Karpas-422 (cell line): ENCODE results near the gene TLN1. TPM values are rescaled to one million over a fixed set of nuclear protein-coding genes. Genes with fewer than 3 reads are reported as not detected.

Experiments used
- DNase-seq: peaks from one replicate; pipeline ENCODE4 v3.0.0-alpha.2; 2015
- H2AFZ ChIP-seq: fragments of 200-600 bp; sonication (generic); 2 replicates; pipeline ENCODE4 v1.6.1; 2014; ENCODE audit warnings: antibody characterized with exemption, low read length, mixed read lengths
- H3K27ac ChIP-seq: fragments of 200-600 bp; sonication (generic); 2 replicates; pipeline ENCODE4 v1.5.1; 2014; ENCODE audit warnings: mild to moderate bottlenecking, low read length, moderate library complexity
- H3K27me3 ChIP-seq: fragments of 200-600 bp; sonication (generic); 2 replicates; pipeline ENCODE4 v1.6.1; 2014; ENCODE audit warnings: low read length, mixed read lengths
- H3K36me3 ChIP-seq: fragments of 200-600 bp; sonication (generic); 2 replicates; pipeline ENCODE4 v1.6.1; 2014; ENCODE audit warnings: low read length, mixed read lengths; ENCODE audit not compliant: insufficient read depth
- H3K4me1 ChIP-seq: fragments of 200-600 bp; sonication (generic); 2 replicates; pipeline ENCODE4 v1.6.1; 2014; ENCODE audit warnings: mild to moderate bottlenecking, low read length, mixed read lengths
- H3K4me2 ChIP-seq: fragments of 200-600 bp; sonication (generic); 2 replicates; pipeline ENCODE4 v1.6.1; 2014; ENCODE audit warnings: low read length, low read depth, mild to moderate bottlenecking; ENCODE audit not compliant: poor library complexity, severe bottlenecking
- H3K4me3 ChIP-seq: fragments of 200-600 bp; sonication (generic); 2 replicates; pipeline ENCODE4 v1.5.1; 2014; ENCODE audit warnings: mild to moderate bottlenecking, antibody characterized with exemption, low read length, mixed read lengths
- H3K79me2 ChIP-seq: fragments of 200-600 bp; sonication (generic); 2 replicates; pipeline ENCODE4 v1.6.1; 2014; ENCODE audit warnings: mild to moderate bottlenecking, low read length, mixed read lengths
- H3K9ac ChIP-seq: fragments of 200-600 bp; sonication (generic); 2 replicates; pipeline ENCODE4 v1.6.0; 2014; ENCODE audit warnings: low read length
- H3K9me2 ChIP-seq: fragments of 200-600 bp; sonication (generic), shearing (Covaris generic); replicated peaks from 2 replicates; pipeline ENCODE4 v1.6.0; 2014; ENCODE audit warnings: mild to moderate bottlenecking, low read length, moderate library complexity; ENCODE audit not compliant: insufficient read depth
- H3K9me3 ChIP-seq: fragments of 300-700, 200-600 bp; sonication (generic); 2 replicates; pipeline ENCODE4 v1.6.1; 2014; ENCODE audit warnings: low read length, mixed read lengths
- H4K20me1 ChIP-seq: fragments of 200-600 bp; sonication (generic); 2 replicates; pipeline ENCODE4 v1.6.1; 2014; ENCODE audit warnings: mild to moderate bottlenecking, antibody characterized with exemption, low read length, low read depth; ENCODE audit not compliant: insufficient read depth
- total RNA-seq: library from RNA; depleted of rRNA; stranded (reverse); fragments of >200 nt; shearing (Covaris generic); gene quantifications from 2 replicates; pipeline ENCODE4 v1.2.3, GENCODE V29; 2014; ENCODE audit warnings: low replicate concordance

TLN1 gene
- total RNA-seq, 1 experiment from 2014 or later = 54.2 TPM

DNA sequence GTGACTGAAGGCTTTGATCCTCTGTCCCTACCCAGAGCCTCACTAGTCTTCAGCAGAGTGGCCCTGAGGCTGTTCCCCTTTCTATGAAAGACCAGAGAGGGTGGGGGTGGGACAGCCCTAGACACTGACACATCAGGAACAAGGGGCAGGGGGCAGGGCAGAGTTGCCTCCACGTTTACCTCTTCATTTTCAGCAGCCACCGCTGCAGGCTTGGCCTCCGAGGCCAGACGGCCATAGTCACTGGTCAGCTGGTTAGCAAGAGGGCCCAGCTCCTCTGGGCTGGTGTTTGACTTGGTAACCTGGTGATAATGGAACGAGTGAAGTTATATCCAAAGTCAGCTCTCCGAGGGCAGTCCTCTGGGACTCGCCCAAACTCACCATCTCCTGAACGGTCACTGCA, 26.6 kb downstream of the TLN1 start:
- H3K79me2 ChIP-seq = no peaks in the 10 kb centered on the region
- H2AFZ ChIP-seq = no peak overlapping the region
- H3K4me2 ChIP-seq = no peak overlapping the region
- no peaks in the 10 kb centered on the region for H3K27me3 ChIP-seq
- no peak overlapping the region for H3K9ac ChIP-seq
- H4K20me1 ChIP-seq = no peaks in the 10 kb centered on the region
- peaks cover 55% of the 10 kb centered on the region for H3K36me3 ChIP-seq
- H3K4me3 ChIP-seq = no peak overlapping the region
- H3K27ac ChIP-seq = no peak overlapping the region
- H3K9me2 ChIP-seq = no peaks in the 10 kb centered on the region
- no peak for DNase-seq
- H3K9me3 ChIP-seq = no peaks in the 10 kb centered on the region
- H3K4me1 ChIP-seq = no peaks in the 10 kb centered on the region

DNA sequence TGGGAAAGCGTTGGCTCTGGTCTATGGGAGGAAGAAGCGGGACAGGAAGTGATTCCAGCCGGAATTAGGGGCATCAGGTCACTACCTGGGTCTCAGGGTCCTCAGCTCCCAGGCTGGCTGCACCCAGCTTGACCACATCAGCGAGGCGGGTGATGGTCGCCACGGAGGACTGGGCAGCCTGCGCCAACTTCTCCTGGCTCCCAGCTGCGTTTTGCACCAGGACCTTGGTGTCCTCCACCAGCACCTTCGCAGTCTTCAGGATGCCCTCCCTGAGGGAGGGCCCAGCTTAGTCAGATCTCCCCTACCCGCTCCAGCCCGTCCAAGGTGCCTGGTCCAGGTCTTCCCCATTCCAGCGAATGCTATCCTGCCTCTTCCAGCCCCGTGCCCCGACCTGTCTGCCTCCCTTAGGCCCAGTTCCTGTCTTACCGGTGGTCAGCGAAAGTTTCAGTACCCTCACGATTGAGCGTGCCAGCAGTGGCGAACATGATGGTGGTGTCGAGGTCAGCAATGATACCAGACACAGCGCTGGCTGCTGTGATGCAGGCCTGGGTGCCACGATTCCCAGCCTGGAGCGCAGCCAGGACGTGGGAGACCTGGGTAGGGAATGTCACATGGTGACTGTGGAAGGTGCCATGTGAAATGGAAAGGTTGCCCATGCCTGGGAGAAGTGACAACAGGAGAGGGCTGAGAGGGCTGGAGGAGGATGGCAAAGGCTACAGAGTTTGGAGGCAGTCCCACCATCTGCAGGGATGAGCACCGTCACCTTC, 27.9 kb downstream of the TLN1 start:
- Histone ChIP-seq H2AFZ (no peak overlapping the region), H3K27ac (no peak overlapping the region), H3K9ac (no peak overlapping the region), H3K9me3 (no peaks in the 10 kb centered on the region), H3K4me2 (no peak overlapping the region), H3K4me3 (no peak overlapping the region), H4K20me1 (no peaks in the 10 kb centered on the region), H3K4me1 (no peaks in the 10 kb centered on the region), H3K79me2 (no peaks in the 10 kb centered on the region), H3K27me3 (no peaks in the 10 kb centered on the region), H3K9me2 (no peaks in the 10 kb centered on the region), H3K36me3 (peaks cover 57% of the 10 kb centered on the region)
- DNase-seq = no peak

DNA sequence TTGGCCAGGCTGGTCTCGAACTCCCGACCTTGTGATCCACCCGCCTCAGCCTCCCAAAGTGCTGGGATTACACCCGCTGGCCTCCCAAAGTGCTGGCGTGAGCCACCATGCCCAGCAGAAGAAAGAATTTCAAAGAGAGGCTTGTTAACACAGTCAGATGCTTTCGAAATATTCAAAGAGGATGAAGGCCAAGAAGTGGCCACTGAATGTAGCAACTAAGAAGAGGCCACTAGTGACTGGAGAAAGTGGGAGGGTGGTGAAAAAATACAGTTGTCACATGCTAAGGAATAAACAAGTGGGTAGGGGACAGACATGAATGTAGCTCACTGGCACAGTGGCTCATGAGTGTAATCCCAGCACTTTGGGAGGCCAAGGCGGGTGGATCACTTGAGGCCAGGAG, 29.3 kb downstream of the TLN1 start:
- H2AFZ ChIP-seq = no peak overlapping the region
- H3K79me2 ChIP-seq = no peaks in the 10 kb centered on the region
- no peak overlapping the region for H3K4me3 ChIP-seq
- peaks cover 51% of the 10 kb centered on the region for H3K36me3 ChIP-seq
- no peak overlapping the region for H3K4me2 ChIP-seq
- no peak overlapping the region for H3K9ac ChIP-seq
- no peaks in the 10 kb centered on the region for H3K9me3 ChIP-seq
- no peaks in the 10 kb centered on the region for H3K4me1 ChIP-seq
- H3K27ac ChIP-seq = no peak overlapping the region
- DNase-seq = no peak
- no peaks in the 10 kb centered on the region for H3K9me2 ChIP-seq
- H3K27me3 ChIP-seq = no peaks in the 10 kb centered on the region
- H4K20me1 ChIP-seq = no peaks in the 10 kb centered on the region

DNA sequence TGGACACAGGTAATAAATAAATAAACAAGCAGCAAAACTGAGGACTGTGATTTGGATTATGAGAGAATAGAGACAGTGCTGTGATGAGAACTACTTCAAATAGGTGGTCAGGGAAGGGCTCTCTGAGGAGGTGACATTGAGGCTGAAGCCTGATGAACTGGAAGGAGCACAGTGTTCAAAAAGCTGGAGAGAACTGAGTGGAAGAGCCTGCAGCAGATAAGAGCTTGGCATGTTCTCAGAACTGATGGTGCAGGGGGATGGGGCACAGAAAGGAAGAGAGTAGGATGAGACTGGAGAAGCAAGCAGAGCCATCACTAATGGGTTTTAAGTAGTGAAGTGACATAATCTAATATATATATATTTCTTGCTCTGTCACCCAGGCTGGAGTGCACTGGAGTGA, 31.1 kb downstream of the TLN1 start:
- peaks cover 50% of the 10 kb centered on the region for H3K36me3 ChIP-seq

DNA sequence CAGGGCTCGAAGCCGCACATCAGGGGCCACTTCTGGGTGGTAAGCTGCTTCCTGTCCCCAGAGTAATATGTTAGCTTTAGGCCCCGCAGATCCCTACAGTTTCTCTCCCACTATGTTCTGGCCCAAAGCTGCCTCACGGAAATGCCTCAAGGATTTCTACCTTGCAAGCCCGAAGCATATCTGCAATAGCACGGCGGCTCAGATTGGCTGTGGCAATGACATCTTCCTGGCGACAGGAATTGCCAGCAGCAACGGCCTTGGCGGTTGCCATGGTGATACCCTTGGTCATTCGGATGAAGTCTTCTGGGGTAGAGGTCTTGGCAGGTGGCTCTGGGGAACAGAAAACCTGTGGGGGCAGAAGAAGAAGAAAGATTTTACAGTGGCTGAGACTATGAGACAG, 32.0 kb downstream of the TLN1 start:
- no peaks in the 10 kb centered on the region for H3K27me3 ChIP-seq
- H3K9ac ChIP-seq = no peak overlapping the region
- H3K27ac ChIP-seq = no peak overlapping the region
- no peak for DNase-seq
- no peaks in the 10 kb centered on the region for H3K9me2 ChIP-seq
- no peaks in the 10 kb centered on the region for H3K9me3 ChIP-seq
- no peak overlapping the region for H3K4me3 ChIP-seq
- no peaks in the 10 kb centered on the region for H3K4me1 ChIP-seq
- no peaks in the 10 kb centered on the region for H4K20me1 ChIP-seq
- H3K4me2 ChIP-seq = no peak overlapping the region
- H3K79me2 ChIP-seq = no peaks in the 10 kb centered on the region
- H3K36me3 ChIP-seq = peaks cover 49% of the 10 kb centered on the region
- no peak overlapping the region for H2AFZ ChIP-seq

More for the DNA sequence above, 31.1 kb downstream of the TLN1 start:
- Histone ChIP-seq H4K20me1 (no peaks in the 10 kb centered on the region), H3K27me3 (no peaks in the 10 kb centered on the region), H2AFZ (no peak overlapping the region), H3K79me2 (no peaks in the 10 kb centered on the region), H3K4me3 (no peak overlapping the region), H3K9ac (no peak overlapping the region), H3K4me1 (no peaks in the 10 kb centered on the region), H3K27ac (no peak overlapping the region), H3K9me3 (no peaks in the 10 kb centered on the region), H3K4me2 (no peak overlapping the region), H3K9me2 (no peaks in the 10 kb centered on the region)
- no peak for DNase-seq

DNA sequence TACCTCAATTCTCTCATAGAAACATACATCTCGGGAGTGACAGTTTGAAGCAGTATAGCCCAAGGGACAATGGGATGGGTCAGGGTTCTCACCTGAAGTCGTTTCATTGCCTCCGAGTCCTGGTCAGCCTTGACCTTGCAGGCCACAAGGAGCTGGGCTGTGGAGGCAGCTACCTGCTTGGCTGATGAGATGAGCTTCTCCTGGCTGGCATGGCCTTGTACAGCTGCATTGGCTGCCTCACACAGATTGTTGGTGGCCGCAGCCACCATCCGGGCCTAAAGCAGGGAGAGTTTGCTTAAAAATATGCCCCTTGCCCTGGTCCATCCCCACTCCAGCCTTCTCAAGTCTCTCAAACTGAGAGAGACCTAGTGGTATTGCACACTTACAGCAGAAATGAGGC, 33.8 kb downstream of the TLN1 start:
- Histone ChIP-seq H4K20me1 (no peaks in the 10 kb centered on the region), H3K9me2 (no peaks in the 10 kb centered on the region), H3K9ac (no peak overlapping the region), H2AFZ (no peak overlapping the region), H3K4me3 (no peak overlapping the region), H3K4me2 (no peak overlapping the region), H3K79me2 (no peaks in the 10 kb centered on the region), H3K27ac (no peak overlapping the region), H3K4me1 (no peaks in the 10 kb centered on the region), H3K36me3 (peaks cover 37% of the 10 kb centered on the region), H3K9me3 (no peaks in the 10 kb centered on the region), H3K27me3 (no peaks in the 10 kb centered on the region)
- no peak for DNase-seq

DNA sequence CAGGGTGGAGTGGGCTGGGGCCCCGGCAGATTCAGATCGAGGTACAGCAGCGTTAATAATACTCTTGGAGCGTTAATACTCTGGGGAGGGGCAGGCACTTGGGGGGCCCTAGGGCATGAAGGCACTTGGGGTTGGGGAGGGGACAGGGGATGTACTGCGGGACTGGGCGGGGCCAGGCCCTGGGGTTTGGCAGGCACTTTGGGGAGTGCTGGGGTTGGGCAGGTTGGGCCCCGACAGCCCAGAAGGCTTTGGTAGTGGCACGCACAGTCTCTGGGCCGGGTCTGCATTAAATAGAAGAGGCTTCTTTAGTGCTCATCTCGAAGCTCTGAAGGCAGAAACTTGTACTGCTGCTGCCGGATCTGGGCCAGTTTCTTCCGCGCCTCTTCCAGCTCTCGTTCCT, 34.5 kb downstream of the TLN1 start:
- no peak for DNase-seq
- H3K27ac ChIP-seq = no peak overlapping the region

DNA sequence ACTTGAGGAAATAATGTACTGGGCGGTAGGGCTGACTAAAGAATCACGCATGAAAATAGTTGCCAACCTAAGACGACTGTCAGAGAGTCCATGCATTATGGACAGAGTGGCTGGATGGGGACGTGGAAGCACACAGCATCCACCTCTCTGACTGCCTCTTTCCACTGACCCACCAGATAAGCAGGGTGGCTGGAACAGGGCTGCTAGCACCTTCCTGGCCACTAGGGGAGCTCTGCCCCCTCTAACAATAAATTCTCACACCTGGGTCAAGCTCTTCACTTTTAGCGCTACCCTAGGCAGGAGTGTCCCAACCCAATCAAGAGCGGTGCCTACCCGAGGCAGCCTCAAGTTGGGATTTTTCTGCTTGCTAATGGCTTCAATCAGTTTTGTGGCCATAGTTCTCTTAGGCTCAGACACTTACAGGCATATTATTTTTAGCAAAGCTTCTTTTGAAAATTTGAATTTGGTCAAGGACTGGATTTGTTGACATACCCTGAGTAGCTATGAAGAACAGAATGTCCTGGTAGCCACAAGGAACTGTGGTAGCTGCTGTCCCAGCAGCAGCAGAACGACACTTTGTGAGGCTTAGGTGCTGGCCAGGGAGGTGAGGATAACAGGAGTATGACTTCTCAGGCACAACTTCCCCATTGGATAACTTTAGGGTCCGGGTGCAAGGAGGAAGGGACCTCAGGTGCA, 35.3 kb downstream of the TLN1 start:
- no peak overlapping the region for H3K4me2 ChIP-seq
- H3K4me3 ChIP-seq = no peak overlapping the region
- DNase-seq = peak; percentile 81
- H3K9me3 ChIP-seq = no peaks in the 10 kb centered on the region
- H3K27ac ChIP-seq = no peak overlapping the region
- H3K36me3 ChIP-seq = peaks cover 30% of the 10 kb centered on the region
- no peaks in the 10 kb centered on the region for H3K79me2 ChIP-seq
- no peaks in the 10 kb centered on the region for H4K20me1 ChIP-seq
- no peaks in the 10 kb centered on the region for H3K27me3 ChIP-seq
- no peaks in the 10 kb centered on the region for H3K4me1 ChIP-seq
- H2AFZ ChIP-seq = no peak overlapping the region
- H3K9me2 ChIP-seq = no peaks in the 10 kb centered on the region
- H3K9ac ChIP-seq = no peak overlapping the region

More for the DNA sequence above, 34.5 kb downstream of the TLN1 start:
- H3K9me3 ChIP-seq = no peaks in the 10 kb centered on the region
- H3K9me2 ChIP-seq = no peaks in the 10 kb centered on the region
- no peaks in the 10 kb centered on the region for H3K27me3 ChIP-seq
- H2AFZ ChIP-seq = no peak overlapping the region
- H3K36me3 ChIP-seq = peaks cover 35% of the 10 kb centered on the region
- no peak overlapping the region for H3K4me2 ChIP-seq
- no peaks in the 10 kb centered on the region for H3K4me1 ChIP-seq
- H3K9ac ChIP-seq = no peak overlapping the region
- H4K20me1 ChIP-seq = no peaks in the 10 kb centered on the region
- H3K4me3 ChIP-seq = no peak overlapping the region
- no peaks in the 10 kb centered on the region for H3K79me2 ChIP-seq
